ENCODE measurements around the gene CBX6. TPM values are rescaled to one million over a fixed set of nuclear protein-coding genes. Genes with fewer than 3 reads are reported as not detected.

CBX6 gene
- polyA plus RNA-seq, 3 donors from 2014 or later = 5.2 to 16.1 (median 6.3) TPM

DNA sequence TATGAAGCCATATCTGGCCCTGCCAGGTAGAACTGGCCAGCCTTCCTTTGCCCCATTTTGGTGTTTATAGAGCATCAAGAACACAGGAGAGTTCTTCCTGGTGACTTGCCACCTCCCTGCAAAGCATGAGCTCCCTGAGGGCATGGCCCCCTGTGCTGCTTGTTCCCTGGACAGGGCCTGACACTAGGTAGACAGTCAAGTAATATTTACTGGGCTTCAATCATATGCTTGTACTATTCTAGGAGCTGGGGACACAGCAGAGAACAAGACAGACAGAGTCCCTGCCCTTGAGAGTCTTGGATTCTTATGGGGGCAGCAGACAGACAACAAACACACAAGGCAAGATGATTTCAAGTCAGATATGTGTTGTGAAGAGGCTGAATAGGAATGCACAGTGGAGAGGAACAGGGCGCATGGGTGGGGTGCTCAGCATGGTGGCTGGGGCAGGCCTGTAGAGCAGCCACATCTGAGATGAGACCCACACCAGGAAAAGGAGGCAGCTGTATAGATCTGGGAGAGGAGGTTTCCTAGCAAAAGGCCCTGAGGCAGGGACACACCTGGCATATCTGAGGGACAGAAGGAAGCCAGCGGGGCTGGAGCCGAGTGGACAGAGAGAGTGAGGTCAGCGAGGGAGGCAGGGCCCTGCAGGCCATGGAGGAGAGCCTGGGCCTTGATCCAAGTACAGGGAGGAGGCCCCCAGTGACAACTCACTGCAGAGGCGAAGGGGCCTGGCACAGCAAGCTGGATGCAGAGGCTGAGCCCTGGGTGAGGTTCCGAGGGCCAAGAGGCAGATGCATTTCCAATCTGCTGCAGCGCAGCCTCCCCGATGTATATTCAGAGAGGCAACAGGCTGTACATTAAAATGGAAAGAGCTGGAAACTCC, 10.2 kb upstream of the CBX6 start:
- no peak for DNase-seq
- Mint-ChIP-seq H3K4me3 (no peak overlapping the region), H3K4me1 (no peaks in the 10 kb centered on the region), H3K9me3 (no peaks in the 10 kb centered on the region), H3K27me3 (ENCODE audit: low read depth in 3 of 3) (peaks cover 5 to 16% (median 7%) of the 10 kb centered on the region in 3 donors), H3K36me3 (no peaks in the 10 kb centered on the region), H3K27ac (no peak overlapping the region)

DNA sequence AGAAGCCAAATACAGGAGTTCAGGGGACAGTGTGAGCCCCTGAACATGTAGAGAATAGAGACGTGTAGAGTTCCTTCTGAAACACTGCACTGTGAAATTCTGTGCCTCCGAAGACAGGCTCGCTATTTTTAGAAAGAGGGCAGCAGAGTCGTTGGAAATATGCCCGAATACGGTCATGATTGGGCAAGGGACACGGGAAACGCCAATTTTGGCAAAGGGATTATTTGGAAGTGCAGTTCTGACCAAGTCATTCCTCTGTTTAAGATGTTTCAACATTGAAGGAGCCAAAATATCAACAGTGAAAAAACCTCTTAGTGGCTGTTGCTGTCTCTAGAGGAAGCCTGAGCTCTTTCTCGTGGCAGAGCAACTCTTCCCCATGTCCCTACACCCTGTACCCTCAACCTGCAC, 9.5 kb upstream of the CBX6 start:
- no peak overlapping the region for H3K4me3 Mint-ChIP-seq
- DNase-seq = no peak
- no peaks in the 10 kb centered on the region for H3K4me1 Mint-ChIP-seq
- peaks cover 5 to 14% (median 7%) of the 10 kb centered on the region in 3 donors for H3K27me3 Mint-ChIP-seq (ENCODE audit: low read depth in 3 of 3)
- no peak overlapping the region for H3K27ac Mint-ChIP-seq
- no peaks in the 10 kb centered on the region for H3K9me3 Mint-ChIP-seq
- H3K36me3 Mint-ChIP-seq = no peaks in the 10 kb centered on the region

DNA sequence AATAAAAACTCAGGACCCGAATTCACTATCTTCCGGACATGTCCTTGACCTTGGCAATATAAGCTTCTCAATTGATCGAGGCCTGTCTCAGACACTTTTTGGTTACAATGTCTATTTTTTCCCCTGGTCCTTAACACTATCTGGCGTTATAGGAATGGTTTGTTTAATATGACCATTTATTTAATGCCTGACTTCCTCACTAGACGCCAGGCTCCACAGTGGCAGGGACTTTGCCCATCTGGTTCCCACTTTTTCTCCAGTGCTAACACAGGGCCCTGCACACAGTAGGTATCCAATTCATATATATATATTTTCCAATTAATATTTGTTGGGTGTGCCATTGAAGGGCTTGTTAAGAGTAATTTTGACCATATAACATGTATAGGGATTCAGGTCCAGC, 7.9 kb upstream of the CBX6 start:
- Mint-ChIP-seq H3K36me3 (no peaks in the 10 kb centered on the region), H3K27me3 (ENCODE audit: low read depth in 3 of 3) (peaks cover 7 to 12% (median 11%) of the 10 kb centered on the region in 3 donors)
- DNase-seq = no peak

DNA sequence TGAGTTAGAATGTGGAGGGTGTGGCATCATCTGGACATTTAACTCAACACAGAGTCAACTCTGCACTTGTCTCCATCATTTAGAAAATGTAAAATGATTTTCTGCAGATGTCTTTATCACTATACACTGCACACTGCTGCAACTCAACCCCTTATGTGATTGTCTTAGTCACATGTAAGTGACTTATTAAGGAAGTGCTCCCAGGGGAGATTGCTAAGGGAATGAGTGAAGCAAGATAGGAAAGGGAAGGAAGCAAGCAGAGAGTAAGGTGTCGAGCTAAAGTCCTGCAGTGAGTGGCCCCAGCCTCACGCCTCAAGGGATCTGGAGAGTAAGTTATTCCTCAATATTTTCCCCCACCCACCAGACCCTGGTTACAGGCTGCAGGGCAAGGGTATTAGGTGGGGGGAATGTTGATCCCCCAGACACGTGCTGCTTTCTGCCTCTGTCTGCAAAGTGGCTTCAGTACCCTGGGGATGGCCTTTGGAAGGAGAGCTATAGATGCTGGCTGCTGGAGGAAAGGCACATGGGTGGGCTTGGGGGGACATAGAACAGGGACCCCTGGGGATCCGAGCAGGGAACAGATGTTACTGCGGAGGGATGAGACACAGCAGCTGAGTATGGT, 7.2 kb upstream of the CBX6 start:
- Mint-ChIP-seq H3K36me3 (no peaks in the 10 kb centered on the region), H3K27ac (no peak overlapping the region), H3K4me1 (peaks cover 3 to 6% of the 10 kb centered on the region in 2 donors), H3K4me3 (no peak overlapping the region), H3K9me3 (no peaks in the 10 kb centered on the region), H3K27me3 (ENCODE audit: low read depth in 3 of 3) (peaks cover 7 to 13% (median 12%) of the 10 kb centered on the region in 3 donors)
- no peak for DNase-seq

More for the DNA sequence above, 7.9 kb upstream of the CBX6 start:
- H3K27ac Mint-ChIP-seq = no peak overlapping the region
- no peaks in the 10 kb centered on the region for H3K4me1 Mint-ChIP-seq
- H3K4me3 Mint-ChIP-seq = no peak overlapping the region
- H3K9me3 Mint-ChIP-seq = no peaks in the 10 kb centered on the region

DNA sequence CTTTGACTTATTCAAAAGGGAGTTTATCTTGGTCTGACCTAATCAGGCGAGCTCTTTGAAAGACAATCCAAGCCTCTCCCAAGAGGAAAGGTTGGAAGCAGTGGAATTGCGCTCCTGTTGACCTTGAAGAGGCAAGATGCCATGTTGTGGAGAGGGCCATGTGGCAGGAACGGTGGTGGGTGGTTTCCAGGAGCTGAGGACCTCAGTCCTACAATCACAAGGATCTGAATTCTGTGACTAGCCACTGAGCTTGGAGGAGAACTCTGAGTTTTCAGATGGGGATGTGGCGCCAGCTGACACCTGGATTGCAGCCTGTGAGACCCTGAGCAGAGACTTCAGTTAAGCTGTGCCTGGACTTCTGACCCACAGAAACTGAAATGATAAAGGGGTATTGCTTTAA, 6.0 kb upstream of the CBX6 start:
- Mint-ChIP-seq H3K4me3 (no peak overlapping the region), H3K9me3 (no peaks in the 10 kb centered on the region), H3K27ac (no peak overlapping the region), H3K36me3 (no peaks in the 10 kb centered on the region), H3K27me3 (ENCODE audit: low read depth in 3 of 3) (peaks cover 12 to 23% (median 16%) of the 10 kb centered on the region in 3 donors), H3K4me1 (peaks cover 16 to 18% of the 10 kb centered on the region in 2 donors)
- no peak for DNase-seq

DNA sequence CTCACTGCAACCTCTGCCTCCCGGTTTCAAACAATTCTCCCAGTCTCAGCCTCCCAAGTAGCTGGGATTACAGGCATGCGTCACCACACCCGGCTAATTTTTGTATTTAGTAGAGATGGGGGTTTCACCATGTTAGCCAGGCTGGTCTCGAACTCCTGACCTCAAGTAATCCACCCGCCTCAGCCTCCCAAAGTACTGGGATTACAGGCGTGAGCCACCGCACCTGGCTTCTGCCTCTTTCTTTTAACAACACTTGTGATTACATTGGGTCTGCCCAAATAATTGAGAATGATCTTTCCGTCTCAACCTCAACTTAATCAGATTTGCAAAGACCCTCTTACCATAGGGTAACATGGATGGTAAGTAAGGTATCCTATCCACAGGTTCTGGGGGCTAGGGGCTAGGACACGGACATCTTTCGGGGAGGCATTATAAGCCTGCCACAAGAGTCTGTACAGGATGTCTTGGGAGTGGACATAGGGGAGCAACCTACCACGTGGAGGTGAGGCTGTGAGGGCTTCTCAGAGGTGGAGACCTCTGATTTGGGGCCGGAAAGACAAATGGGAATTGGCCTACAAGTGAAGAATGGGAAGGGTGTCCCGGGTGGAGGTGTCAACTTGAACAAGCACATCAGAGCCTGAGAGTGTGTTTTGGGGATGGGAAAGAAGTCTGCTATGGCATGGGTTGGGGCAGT, 2.7 kb upstream of the CBX6 start:
- Mint-ChIP-seq H3K4me1 (peaks cover 36 to 42% of the 10 kb centered on the region in 2 donors), H3K27me3 (ENCODE audit: low read depth in 3 of 3) (peaks cover 19 to 29% (median 27%) of the 10 kb centered on the region in 3 donors), H3K36me3 (no peaks in the 10 kb centered on the region), H3K4me3 (peak overlapping the region; percentile 21 to 97 (median 88)), H3K9me3 (no peaks in the 10 kb centered on the region), H3K27ac (no peak overlapping the region)
- DNase-seq = no peak

DNA sequence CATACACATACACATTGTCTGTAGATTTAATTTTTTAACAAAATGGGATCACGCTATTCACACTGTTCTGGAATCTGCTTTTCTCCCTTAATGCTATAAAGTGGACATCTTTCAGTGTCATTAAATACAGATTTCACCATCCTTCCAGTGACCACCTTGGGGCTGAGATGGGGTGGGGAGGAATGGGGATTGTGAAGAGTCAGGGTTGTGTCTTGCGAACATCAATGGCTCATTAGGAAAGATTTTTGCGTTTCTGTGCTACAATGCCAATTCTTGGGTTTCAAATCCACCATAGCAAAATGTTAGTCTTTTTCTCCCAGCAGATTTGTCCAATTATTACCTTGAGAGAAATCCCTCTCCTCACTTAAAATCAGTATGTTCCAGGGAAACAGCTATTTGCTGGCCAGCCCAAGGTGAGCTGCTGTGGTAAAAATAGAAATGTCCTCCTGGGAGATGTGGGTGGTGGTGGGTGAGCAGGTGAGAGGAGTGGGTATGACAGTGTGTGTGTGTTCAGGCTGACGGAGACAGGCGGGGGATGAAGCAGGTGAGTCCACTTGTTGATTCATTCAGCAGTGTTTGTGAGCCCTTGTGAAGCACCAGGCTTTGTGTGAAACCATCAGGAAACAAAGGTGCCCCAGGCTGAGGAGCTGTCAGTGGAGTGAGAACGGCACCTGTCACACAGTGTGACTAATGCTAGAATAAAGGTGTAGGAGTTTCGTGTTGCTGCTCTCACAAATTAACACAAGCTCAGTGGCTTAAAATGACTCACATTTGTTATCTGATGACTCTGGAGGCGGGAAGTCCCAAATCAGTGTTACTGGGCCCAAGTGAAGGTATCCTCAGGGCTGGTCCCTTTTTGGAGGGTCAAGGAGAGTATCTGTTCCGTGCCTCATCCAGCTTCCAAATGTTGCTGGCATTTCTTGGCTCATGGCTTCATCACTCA, 1.7 kb upstream of the CBX6 start:
- Mint-ChIP-seq H3K4me1 (peaks cover 42 to 51% of the 10 kb centered on the region in 2 donors), H3K36me3 (no peaks in the 10 kb centered on the region), H3K9me3 (no peaks in the 10 kb centered on the region), H3K27ac (peak overlapping the region; percentile 30 to 96 (median 85)), H3K27me3 (ENCODE audit: low read depth in 3 of 3) (peaks cover 19 to 27% (median 26%) of the 10 kb centered on the region in 3 donors), H3K4me3 (peak overlapping the region; percentile 88 to 97 (median 94))
- peak in 1 of 3 donors; percentile 19 for DNase-seq

DNA sequence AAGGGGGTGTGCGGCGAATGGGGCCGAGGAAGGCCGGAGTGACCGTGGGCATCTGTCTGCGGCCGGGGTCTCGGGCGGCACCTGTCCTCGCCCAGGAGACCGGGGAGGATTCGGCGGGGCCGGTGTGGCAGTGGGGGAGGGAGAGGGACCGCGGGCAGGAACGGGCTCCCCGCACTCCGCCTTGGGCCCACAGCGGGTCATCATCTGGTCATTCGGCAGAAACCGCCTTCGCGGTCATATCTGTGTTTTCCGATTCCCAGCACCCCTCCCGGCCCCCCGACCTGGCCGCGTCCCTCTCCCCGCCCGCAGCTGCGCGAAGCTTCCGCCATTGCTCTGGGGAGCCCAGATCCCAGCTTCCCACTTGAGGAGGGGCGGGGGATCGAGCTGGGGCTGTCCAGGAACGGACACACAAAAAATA, 824 bp upstream of the CBX6 start:
- H3K4me1 Mint-ChIP-seq = peaks cover 49 to 60% of the 10 kb centered on the region in 2 donors
- H3K27me3 Mint-ChIP-seq (ENCODE audit: low read depth in 3 of 3) = peaks cover 18 to 26% (median 25%) of the 10 kb centered on the region in 3 donors
- no peaks in the 10 kb centered on the region for H3K9me3 Mint-ChIP-seq
- H3K4me3 Mint-ChIP-seq = peak overlapping the region; percentile 88 to 97 (median 94)
- no peaks in the 10 kb centered on the region for H3K36me3 Mint-ChIP-seq
- peak in 2 of 3 donors; percentile 24 to 26 for DNase-seq
- H3K27ac Mint-ChIP-seq = peak overlapping the region; percentile 76 to 96 (median 87)

DNA sequence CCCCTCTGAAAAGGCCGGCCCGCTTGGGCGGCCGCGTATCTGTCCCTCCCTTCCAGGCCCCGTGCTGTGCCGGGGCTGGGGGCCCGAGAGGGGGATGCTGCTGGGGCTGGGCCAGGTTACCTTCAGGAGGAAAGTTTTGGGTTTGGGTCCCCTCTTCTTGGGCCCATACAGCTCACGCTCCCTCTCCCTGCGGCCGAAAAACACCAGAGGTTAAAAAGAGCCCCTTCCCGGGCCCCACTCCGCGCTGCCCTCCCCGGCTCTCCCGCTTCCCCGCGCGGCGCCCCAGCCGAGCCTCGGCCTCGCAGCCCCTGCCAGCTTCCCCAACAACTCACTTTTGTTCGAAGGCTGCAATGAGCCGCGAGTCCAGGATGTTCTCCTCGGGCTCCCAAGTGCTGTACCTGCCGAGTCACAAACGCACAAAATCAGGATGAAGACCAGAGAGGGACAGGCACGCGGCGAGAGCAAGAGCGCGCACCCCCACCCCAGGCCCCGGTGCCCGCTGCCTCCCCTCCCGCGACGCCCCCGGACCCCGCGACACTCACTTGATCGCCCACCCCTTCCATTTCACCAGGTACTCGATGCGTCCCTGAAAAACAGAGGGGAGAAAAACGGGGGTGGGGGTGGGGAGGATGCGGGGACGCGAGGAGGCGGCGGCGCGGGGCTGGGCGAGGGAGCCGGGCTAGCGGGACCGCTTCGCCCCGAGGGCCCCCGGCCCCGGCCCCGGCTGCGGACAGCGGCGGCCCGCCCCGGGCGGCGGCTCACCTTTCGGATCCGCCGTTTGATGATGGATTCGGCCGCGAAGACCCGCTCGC, 450 bp downstream of the CBX6 start:
- H3K36me3 Mint-ChIP-seq = no peaks in the 10 kb centered on the region
- H3K4me1 Mint-ChIP-seq = peaks cover 49 to 60% of the 10 kb centered on the region in 2 donors
- DNase-seq = peak in 2 of 3 donors; percentile 14 to 23
- H3K27ac Mint-ChIP-seq = peak overlapping the region; percentile 37 to 91 (median 81)
- peaks cover 16 to 25% (median 25%) of the 10 kb centered on the region in 3 donors for H3K27me3 Mint-ChIP-seq (ENCODE audit: low read depth in 3 of 3)
- no peaks in the 10 kb centered on the region for H3K9me3 Mint-ChIP-seq
- H3K4me3 Mint-ChIP-seq = peak overlapping the region; percentile 86 to 97 (median 93)

DNA sequence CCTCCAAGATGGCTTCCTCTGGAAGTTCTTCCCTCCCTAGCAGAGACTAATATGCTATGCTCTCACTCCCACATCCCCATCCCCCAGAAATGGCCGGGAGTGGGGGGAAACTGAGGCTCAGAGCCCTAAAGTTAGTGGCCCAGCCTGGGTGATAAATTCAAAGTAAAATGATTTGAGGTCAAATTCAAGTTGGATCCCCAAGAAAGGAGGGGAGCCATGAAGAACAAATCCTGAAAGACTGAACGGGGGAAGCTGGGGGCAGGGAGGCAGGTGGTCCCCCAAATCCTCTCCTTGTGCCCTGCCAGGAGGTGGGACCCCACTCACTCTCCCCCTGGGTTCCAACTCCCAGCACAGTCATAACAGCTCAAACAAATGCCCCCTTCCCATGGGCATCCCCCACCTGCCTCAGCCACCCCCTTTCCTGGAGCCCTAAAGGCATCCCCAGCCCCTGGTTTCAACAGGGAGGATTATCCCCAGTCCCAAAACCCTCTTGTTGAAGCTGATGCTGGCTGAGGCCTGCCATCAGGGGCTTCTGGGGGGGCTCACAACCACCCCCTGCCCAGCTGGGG, 1.1 kb downstream of the CBX6 start:
- no peaks in the 10 kb centered on the region for H3K9me3 Mint-ChIP-seq
- H3K4me1 Mint-ChIP-seq = peaks cover 49 to 60% of the 10 kb centered on the region in 2 donors
- no peaks in the 10 kb centered on the region for H3K36me3 Mint-ChIP-seq
- H3K27me3 Mint-ChIP-seq (ENCODE audit: low read depth in 3 of 3) = peaks cover 11 to 25% (median 25%) of the 10 kb centered on the region in 3 donors
- DNase-seq = no peak
- peak overlapping the region; percentile 77 to 91 (median 83) for H3K27ac Mint-ChIP-seq
- peak overlapping the region; percentile 82 to 89 (median 86) for H3K4me3 Mint-ChIP-seq

DNA sequence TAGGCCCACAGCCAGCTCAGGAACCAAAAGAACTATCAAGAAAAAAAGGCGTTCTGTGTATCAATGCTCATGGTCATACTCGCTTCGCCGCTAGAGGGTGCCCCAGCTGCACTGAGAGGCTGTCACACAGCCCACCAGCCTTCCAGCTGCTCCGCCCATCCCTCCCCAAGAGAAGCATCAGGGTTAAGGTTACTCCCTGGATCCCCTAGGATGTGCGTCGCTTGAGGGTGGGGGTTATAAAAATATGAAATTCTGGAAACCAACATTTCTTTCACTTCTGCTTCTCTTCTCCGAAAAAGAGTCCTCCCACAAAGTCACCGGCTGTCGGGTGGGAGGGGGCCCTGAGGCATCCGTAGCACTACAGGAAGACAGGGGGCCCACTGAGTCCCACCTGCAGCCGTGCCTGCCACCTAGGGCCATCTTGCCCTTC, 1.7 kb downstream of the CBX6 start:
- H3K4me3 Mint-ChIP-seq = peak overlapping the region; percentile 82 to 89 (median 86)
- H3K27me3 Mint-ChIP-seq (ENCODE audit: low read depth in 3 of 3) = peaks cover 10 to 25% (median 25%) of the 10 kb centered on the region in 3 donors
- H3K36me3 Mint-ChIP-seq = no peaks in the 10 kb centered on the region
- no peaks in the 10 kb centered on the region for H3K9me3 Mint-ChIP-seq
- H3K4me1 Mint-ChIP-seq = peaks cover 49 to 60% of the 10 kb centered on the region in 2 donors
- DNase-seq = peak; percentile 72 to 77 (median 74)
- H3K27ac Mint-ChIP-seq = peak overlapping the region; percentile 77 to 91 (median 83)

DNA sequence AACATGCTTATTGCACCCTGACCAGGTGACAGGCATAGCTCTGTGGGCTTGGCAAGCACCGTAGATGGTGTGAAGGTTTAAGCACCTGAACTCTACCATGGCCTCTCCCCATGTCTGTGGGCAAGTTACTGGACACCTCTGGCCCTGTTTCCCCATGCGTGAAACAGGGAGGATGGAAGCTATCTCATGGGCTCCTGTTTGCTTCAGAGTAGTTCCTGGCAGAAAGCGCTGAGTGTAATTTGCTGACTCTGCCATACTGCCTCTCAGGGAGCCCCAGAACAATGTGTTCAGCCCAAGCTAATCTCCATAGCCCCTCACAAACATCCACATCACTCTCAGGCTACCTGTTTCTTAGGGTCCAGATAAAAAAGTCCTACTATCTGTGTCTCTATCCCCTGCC, 2.4 kb downstream of the CBX6 start:
- DNase-seq = no peak
- no peaks in the 10 kb centered on the region for H3K9me3 Mint-ChIP-seq
- H3K27ac Mint-ChIP-seq = peak overlapping the region in 5 of 6 donors; percentile 12 to 91 (median 77)
- H3K27me3 Mint-ChIP-seq (ENCODE audit: low read depth in 3 of 3) = peaks cover 7 to 25% (median 25%) of the 10 kb centered on the region in 3 donors
- H3K4me1 Mint-ChIP-seq = peaks cover 48 to 58% of the 10 kb centered on the region in 2 donors
- H3K4me3 Mint-ChIP-seq = no peak overlapping the region
- H3K36me3 Mint-ChIP-seq = no peaks in the 10 kb centered on the region

All from immature natural killer cell (primary cell).